Measurements from ENCODE around the gene HBE1.

- TF ChIP-seq CTCF (IDR thresholded peaks at IDR 0.05) (no peak), REST (IDR thresholded peaks at IDR 0.05; ENCODE audit: insufficient read depth in 1 of 2, low read depth in 2 of 2, low read length in 1 of 2) (no peak), POLR2AphosphoS5 (IDR thresholded peaks at IDR 0.05; ENCODE audit: low read depth, low read length) (no peak), SIN3A (IDR thresholded peaks at IDR 0.05; ENCODE audit: borderline replicate concordance, insufficient read depth, low read depth, low read length) (no peak), TCF7L2 (IDR thresholded peaks at IDR 0.05; ENCODE audit: low read depth, low read length) (no peak)
Measured at GRCh38 chr11:5251746-5252145, 18.0 kb downstream of the HBE1 start.

Data from Panc1 (cell line).